Activated T-cell treated with anti-CD3 and anti-CD28 coated beads, Interleukin-2, amount 50 U/mL, for 4 hours (primary cell): ENCODE data around the gene FADS2. TPM values are rescaled to one million over a fixed set of nuclear protein-coding genes. Genes with fewer than 3 reads are reported as not detected.

Source experiments
- ATAC-seq, 2 donors: fragments of 200-7000 bp; cut with Tn5 transposase; one replicate each; pipeline ENCODE4 v1.10.0; 2021
- DNase-seq: peaks from one replicate; pipeline ENCODE4 v3.0.0-alpha.2; 2020
- H3K27me3 Mint-ChIP-seq: one replicate; pipeline ENCODE4 v1.8.0; 2021; ENCODE audit warnings: low read depth, mixed read lengths
- H3K36me3 Mint-ChIP-seq: one replicate; pipeline ENCODE4 v1.8.0; 2022; ENCODE audit warnings: mixed read lengths; ENCODE audit not compliant: insufficient read depth
- H3K4me1 Mint-ChIP-seq: one replicate; pipeline ENCODE4 v1.8.0; 2021; ENCODE audit warnings: low read depth, mixed read lengths
- H3K4me3 Mint-ChIP-seq: one replicate; pipeline ENCODE4 v1.8.0; 2021; ENCODE audit warnings: mild to moderate bottlenecking, moderate library complexity, mixed read lengths
- H3K9me3 Mint-ChIP-seq: one replicate; pipeline ENCODE4 v1.8.0; 2021; ENCODE audit warnings: mixed read lengths
- total RNA-seq, 3 donors: library from RNA; stranded (reverse); gene quantifications; one replicate each; pipeline ENCODE4 v1.2.1, GENCODE V29; 2021

Gene FADS2
- total RNA-seq, 3 donors from 2014 or later, result 2.5 to 3.6 (median 3.1) TPM

DNA sequence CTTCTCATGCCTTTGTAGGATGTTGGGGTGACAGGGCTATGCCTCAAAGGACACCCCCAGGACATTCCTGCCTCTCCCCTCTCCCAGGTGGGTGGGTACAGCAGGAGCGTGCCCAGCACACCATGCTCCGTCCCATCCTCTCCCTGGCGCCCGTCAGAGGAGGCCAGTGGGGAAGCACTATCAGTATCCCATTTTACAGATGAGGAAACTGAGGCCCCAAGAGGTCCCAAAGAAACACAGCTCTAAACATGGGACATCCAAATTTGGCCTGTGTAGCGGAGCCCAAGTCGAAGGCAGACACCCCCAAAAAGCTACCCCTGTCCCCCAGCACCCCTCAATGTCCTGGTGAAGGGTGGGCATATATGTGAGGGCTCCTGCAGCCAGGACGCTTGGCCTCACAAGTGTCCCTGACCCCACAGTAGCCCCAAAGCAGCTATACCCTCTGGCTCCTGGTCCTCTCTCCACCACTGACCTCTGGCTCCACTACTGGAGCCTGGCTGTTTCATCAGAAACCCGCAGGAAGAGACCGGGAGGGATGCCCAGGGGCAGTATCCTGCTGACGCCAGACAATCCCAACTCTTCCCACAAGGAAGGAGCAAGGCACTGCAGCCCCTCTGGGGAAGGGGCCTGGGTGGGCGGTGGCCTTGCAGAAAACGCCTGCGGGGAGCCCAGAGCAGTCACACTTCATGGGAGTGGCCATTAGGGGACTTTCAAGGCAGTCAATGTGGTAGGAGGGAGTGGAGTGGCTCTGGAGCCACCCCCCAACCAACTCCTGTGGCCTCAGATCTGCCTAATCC is 57.9 kb downstream of the FADS2 start:
- Mint-ChIP-seq H3K9me3 (no peaks in the 10 kb centered on the region), H3K4me3 (no peak overlapping the region), H3K36me3 (no peaks in the 10 kb centered on the region), H3K4me1 (peaks cover 2% of the 10 kb centered on the region), H3K27me3 (no peaks in the 10 kb centered on the region)
- ATAC-seq (no peak), DNase-seq (no peak)

DNA sequence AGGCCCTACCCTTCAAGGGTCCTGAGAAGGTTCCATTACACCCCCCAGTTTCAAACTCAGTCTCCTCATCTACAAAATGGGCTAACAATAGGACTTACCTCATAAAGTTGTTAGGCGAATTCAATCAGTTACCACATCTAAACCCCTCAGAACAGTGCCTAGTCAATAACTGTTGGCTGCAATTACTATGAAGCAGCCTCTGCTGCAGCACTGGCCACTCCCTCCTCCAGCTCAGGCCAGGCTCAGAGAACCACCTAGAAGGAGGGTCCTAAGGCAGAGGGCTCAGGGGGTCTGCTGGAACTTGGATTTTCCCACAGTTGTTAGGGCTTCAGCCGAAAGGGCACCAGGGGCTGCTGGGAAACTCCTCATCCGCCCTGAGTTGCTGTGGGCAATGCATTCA is 58.5 kb downstream of the FADS2 start:
- H3K27me3 Mint-ChIP-seq, result no peaks in the 10 kb centered on the region
- H3K4me3 Mint-ChIP-seq, result no peak overlapping the region
- ATAC-seq, result no peak
- H3K9me3 Mint-ChIP-seq, result no peaks in the 10 kb centered on the region
- peaks cover 2% of the 10 kb centered on the region for H3K4me1 Mint-ChIP-seq
- DNase-seq, result no peak
- H3K36me3 Mint-ChIP-seq, result no peaks in the 10 kb centered on the region

DNA sequence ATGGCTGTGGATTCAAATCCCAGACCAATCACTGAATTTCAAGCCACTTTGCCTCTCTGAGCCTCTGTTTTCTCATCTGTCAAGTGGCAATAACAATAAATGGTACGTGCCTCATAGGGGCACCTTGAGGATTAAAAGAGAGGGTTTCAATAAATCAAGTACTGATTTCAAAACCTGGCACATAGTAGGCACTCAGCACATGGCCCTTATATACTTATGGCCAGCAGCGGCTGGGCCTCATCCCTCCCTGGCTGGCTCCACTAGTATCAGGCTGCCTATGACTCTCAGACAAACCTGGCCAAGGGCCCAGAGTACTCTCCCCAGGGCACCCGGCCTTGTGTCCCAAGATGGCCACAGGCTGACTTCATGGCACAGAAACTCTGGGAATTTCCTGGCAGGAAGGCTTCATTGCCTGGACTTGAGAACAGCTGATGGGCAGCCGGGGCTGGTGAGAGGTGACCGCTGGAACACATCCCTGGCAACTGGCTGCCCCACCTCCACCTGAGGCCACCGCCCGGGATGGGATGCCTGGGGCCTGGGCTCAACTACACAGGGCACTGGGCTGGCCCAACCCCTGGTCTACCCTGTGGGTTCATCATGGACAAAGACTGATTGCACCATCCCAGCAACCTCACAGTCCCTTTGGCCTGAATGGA is 59.9 kb downstream of the FADS2 start:
- ATAC-seq (no peak), DNase-seq (no peak)
- no peaks in the 10 kb centered on the region for H3K36me3 Mint-ChIP-seq
- peaks cover 5% of the 10 kb centered on the region for H3K4me1 Mint-ChIP-seq
- H3K27me3 Mint-ChIP-seq, result no peaks in the 10 kb centered on the region
- no peaks in the 10 kb centered on the region for H3K9me3 Mint-ChIP-seq
- no peak overlapping the region for H3K4me3 Mint-ChIP-seq

DNA sequence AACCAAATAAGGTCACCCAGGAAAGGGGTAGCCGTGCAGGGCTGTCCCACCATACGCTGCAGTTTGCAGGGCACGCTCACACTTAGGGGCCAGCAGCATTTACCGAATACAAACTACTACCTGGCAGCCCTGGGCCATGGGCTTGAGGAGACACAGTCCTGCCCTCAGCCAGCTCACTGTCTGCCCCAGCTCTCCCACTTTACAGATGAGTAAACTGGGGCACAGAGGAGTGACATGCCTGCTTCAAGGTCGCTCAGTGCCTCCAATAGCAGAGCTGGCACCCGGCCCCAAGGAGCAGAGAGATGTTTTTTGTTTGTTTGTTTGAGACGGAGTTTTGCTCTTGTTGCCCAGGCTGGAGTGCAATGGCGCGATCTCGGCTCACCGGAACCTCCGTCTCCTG is 60.5 kb downstream of the FADS2 start:
- Mint-ChIP-seq H3K4me3 (no peak overlapping the region), H3K27me3 (no peaks in the 10 kb centered on the region), H3K9me3 (no peaks in the 10 kb centered on the region), H3K4me1 (peaks cover 5% of the 10 kb centered on the region), H3K36me3 (no peaks in the 10 kb centered on the region)
- no peak for DNase-seq
- ATAC-seq, result no peak

DNA sequence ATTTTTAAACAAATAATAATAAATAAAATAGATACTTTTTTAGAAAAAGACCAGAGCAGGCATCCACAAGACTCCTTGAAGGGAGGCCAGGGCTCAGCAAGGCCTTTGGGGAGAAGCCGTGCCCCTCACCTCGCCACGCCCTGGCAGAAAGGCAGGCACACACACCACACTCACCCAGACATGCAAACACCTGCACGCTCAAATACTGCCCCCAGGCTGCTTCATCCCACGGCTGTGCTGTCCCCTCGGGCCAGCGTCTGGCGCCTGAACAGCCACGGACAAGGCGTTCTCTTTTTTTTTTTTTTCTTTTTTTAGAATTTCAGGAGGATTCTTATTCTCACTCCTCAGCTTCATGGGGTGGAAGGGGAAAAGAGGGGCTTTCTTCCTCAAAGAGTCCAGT is 61.7 kb downstream of the FADS2 start:
- no peak for ATAC-seq
- Mint-ChIP-seq H3K36me3 (no peaks in the 10 kb centered on the region), H3K4me3 (peak overlapping the region; percentile 40), H3K9me3 (no peaks in the 10 kb centered on the region), H3K4me1 (peaks cover 5% of the 10 kb centered on the region), H3K27me3 (no peaks in the 10 kb centered on the region)
- DNase-seq, result no peak

DNA sequence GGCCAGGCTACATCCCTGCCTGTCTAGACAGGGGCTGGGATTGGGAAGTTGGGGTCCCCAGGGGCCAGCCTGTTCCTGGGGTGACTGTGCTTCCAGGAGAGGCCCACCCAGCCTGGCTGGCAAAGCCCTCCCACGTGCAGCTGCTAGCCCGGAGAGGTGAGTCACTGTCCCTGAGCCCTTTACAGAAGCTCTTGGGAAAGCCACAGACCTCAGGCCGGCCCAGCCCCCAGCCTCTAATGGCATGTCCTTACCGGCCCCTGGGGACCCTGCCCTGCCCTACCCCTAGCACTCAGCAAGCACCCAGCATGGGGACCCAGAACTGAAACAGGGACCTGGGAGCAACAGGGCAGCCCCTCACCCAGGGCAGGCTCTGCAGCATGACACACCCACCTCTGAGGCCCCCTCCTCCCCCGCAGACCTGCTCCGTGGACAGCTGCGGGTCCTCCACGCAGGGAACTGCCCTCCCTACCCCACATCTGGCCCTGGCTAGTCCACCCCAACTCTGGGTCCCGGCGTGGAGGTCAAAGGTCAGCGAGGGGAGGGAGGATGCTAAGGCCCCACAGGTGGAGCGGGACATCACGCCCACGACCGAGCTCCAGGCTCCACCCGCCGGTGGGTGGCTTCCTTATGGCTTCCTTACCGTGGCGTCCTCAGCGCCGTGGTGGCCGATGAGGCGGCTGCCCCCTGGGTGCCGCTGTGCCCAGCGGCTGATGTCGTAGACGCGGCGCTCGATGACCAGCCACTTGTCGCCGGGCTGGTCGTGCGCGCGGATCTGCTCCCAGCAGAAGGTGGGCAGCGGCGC is 62.6 kb downstream of the FADS2 start:
- no peaks in the 10 kb centered on the region for H3K27me3 Mint-ChIP-seq

DNA sequence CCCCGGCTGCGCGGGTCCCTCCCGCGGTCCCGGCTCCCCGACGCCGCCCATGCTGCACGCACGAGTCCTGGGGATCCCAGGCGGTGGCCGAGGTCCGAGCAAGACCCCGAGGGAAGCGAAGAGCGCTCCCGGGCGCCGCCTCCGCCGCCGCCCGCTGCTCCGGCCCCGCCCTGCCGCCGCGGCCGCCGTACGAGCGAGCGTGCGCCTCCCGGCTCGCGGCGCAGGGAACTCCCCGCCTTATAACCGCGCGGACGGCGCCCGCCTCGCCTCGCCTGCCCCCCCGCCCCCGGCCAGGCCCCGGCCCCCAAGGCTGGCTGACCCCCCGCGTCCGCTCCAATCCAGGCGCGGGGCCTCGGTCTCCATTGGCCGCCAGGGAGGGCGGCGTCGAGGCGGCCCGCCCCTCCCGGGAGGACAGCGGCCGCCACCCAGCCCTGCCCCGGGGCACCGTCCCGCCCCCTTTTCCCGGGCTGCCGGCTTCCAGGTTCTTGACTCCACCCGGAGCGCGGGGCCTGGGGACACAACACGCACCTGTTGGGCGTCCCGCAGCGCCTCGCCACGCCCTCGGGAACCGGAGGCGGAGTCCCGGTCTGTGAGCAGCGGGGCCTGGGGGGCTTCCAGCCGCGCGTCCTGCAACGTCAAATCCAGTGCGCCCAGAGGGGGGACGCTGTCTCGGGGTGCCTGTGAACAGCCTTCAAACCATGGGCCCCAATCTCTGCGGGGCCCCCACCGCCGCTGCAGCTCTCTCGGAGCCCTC is 63.4 kb downstream of the FADS2 start, which contains the start of gene FADS3:
FADS3 (minus strand) TSS at position 215 of the 754 bp plus-strand sequence; CDS start at position 51, 164 bp downstream.
- Mint-ChIP-seq H3K4me3 (peak within 1 kb of the TSS; percentile 73), H3K4me1 (peaks cover 5% of the 10 kb centered on the region), H3K9me3 (no peaks in the 10 kb centered on the region), H3K36me3 (no peaks in the 10 kb centered on the region), H3K27me3 (no peaks in the 10 kb centered on the region)
- ATAC-seq, result peak; percentile 79 to 82
- peak; percentile 26 for DNase-seq

More for the DNA sequence above, 62.6 kb downstream of the FADS2 start:
- Mint-ChIP-seq H3K9me3 (no peaks in the 10 kb centered on the region), H3K36me3 (no peaks in the 10 kb centered on the region), H3K4me3 (peak overlapping the region; percentile 72), H3K4me1 (peaks cover 5% of the 10 kb centered on the region)
- ATAC-seq (peak; percentile 29 to 39), DNase-seq (peak; percentile 17)

DNA sequence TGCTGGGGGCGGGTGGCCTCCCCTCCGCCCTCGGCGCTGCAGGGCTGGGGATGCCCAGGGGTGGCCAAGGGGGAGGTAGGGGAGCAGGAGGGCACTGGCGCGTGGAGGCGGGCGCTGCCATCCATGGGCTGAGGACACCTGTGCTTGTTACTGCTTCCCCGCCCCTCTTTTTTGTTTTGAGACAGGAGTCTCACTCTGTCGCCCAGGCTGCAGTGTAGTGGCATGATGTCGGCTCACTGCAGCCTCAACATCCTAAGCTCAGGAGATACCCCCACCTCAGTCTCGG is 63.9 kb downstream of the FADS2 start:
- H3K4me3 Mint-ChIP-seq, result peak overlapping the region; percentile 73
- ATAC-seq (peak; percentile 42 to 46), DNase-seq (no peak)
- no peaks in the 10 kb centered on the region for H3K9me3 Mint-ChIP-seq
- H3K4me1 Mint-ChIP-seq, result peaks cover 5% of the 10 kb centered on the region
- no peaks in the 10 kb centered on the region for H3K27me3 Mint-ChIP-seq
- H3K36me3 Mint-ChIP-seq, result no peaks in the 10 kb centered on the region

DNA sequence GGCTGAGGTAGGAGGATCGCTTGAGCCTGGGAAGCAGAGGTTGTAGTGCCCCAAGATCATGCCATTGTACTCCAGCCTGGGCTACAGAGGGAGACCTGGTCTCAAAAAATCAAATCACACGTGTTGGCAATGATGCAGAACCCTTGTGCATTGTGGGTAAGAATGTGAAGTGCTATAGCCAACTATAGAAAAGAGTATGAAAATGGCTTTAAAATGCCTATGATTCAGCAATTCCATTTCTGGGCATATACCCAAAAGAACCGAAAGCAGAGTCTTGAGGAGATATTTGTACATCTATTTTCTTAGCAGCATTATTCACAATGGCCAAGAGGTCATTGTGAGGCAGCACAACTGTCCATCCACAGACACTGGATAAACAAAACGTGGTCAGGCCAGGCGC is 65.9 kb downstream of the FADS2 start:
- Mint-ChIP-seq H3K4me3 (no peak overlapping the region), H3K27me3 (no peaks in the 10 kb centered on the region), H3K9me3 (no peaks in the 10 kb centered on the region), H3K36me3 (no peaks in the 10 kb centered on the region), H3K4me1 (peaks cover 5% of the 10 kb centered on the region)
- DNase-seq, result no peak
- no peak for ATAC-seq

DNA sequence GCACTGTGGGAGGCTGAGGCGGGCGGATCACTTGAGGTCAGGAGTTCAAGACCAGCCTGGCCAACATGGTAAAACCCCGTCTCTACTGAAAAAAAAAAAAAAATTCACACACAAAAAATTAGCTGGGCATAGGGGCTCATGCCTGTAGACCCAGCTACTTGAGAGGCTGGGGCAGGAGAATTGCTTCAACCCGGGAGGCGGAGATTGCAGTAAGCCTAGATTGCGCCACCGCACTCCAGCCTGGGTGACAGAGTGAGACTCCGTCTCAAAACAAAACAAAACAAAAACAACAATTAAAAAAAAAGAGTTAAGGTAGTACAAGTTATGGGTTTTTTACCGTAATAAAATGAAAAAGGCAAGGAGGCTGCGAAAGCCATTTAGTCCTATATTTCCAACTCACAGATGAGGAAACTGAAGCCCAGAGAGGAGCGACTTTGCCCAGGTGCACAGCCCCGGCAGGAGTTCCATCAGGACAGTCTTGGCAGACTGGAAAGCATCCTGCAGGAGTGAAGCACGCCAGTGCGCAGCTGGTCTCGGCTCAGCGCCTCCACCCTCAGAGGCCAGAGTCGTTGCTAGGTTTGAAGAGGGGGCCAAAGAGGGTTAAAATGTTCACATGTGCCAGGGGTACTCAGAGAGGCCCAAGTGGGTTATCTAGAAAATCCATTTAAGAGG is 67.1 kb downstream of the FADS2 start:
- no peak overlapping the region for H3K4me3 Mint-ChIP-seq
- H3K27me3 Mint-ChIP-seq, result no peaks in the 10 kb centered on the region
- DNase-seq (no peak), ATAC-seq (no peak)
- no peaks in the 10 kb centered on the region for H3K36me3 Mint-ChIP-seq
- H3K4me1 Mint-ChIP-seq, result peaks cover 10% of the 10 kb centered on the region
- H3K9me3 Mint-ChIP-seq, result no peaks in the 10 kb centered on the region

DNA sequence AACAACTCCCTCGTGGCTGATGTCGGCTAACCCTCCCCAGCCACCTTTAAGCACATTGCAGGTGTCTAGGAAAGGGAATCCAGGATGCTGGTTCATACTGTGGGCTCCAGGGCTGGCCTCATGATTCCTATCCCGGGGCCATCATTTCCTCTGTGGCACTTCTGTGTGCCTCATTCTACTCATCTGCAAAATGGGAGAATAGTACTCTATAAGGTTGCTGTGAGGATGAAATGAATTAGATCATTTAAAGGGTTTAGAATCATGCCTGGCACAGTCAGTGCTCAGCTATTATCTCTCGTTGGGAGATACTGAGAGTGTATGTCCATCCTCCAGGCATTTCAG is 67.6 kb downstream of the FADS2 start:
- ATAC-seq, result no peak
- no peak for DNase-seq
- peaks cover 10% of the 10 kb centered on the region for H3K4me1 Mint-ChIP-seq
- no peak overlapping the region for H3K4me3 Mint-ChIP-seq
- no peaks in the 10 kb centered on the region for H3K36me3 Mint-ChIP-seq
- H3K27me3 Mint-ChIP-seq, result no peaks in the 10 kb centered on the region
- H3K9me3 Mint-ChIP-seq, result no peaks in the 10 kb centered on the region

DNA sequence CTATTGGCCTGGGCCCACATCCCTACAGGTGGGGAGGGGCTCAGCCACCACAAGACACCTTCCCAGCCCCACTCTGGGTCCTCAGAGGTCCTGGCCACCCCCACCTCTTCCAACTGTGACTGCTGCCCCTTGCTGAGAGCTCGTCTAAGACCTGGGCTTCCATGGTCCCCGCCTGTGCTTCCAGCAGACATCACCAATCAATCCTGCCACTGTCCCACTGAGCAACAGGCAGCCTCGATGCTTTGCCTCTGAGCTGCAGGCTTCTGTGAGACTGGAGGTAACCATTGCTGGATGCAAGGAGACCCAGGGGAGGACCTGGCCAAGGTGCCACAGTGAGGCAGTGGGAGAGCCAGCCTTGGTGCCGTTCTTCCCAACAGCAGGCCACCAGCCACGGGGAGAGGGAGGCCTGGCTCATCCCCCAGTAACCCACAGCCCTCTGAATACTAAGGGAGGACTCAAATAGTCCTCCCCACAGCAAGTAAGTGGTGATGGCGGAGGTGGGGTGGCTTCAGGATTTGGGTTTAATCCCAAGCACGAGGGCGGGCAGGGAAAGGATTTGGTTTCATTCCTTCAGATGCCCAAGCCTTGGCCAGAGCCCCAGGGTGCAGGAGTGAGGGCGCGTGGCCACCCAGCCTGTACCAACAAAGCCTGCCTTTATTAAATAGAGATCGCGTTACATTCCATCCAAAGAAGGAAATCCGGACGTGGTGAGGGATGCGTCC is 68.7 kb downstream of the FADS2 start:
- Mint-ChIP-seq H3K4me3 (no peak overlapping the region), H3K4me1 (peaks cover 8% of the 10 kb centered on the region), H3K9me3 (no peaks in the 10 kb centered on the region), H3K27me3 (no peaks in the 10 kb centered on the region), H3K36me3 (no peaks in the 10 kb centered on the region)
- DNase-seq, result no peak
- ATAC-seq, result no peak
